ENCODE data around the gene DAPL1.
"Not testable (repeated sequence)": the region's sequence is repeated elsewhere in the genome, so short reads cannot be mapped to it uniquely, and the experiment has no call there.

DNA sequence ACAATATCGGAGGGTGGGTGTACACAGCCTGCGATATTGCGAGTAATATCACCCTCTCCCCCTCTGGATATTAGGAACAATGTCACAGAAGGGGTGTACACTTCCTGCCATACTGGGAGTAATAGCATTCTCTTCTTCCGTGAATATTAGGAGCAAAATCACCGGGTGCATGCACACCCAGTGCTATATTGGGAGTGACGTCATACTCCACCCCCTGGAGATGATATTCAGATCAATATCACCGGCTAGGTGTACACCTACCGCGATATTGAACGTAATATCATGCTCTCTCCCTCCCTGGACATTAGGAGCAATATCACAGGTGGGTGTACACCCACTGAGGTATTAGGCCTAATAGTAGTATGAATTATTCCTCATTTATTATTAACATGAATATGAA lies 70.4 kb downstream of the DAPL1 start:
- TF ChIP-seq CTCF (IDR thresholded peaks at IDR 0.05; ENCODE audit: poor library complexity); EZH2 (IDR thresholded peaks at IDR 0.05; ENCODE audit: borderline replicate concordance): not testable (repeated sequence)

Measured in hepatocyte (in vitro differentiated cells).